K562 (cell line): ENCODE data around the gene HSD11B1L. TPM values are rescaled to one million over a fixed set of nuclear protein-coding genes. Genes with fewer than 3 reads are reported as not detected.

ENCODE experiments used
- ADNP ChIP-seq: fragments of 200-800 bp; sonication (Bioruptor generic); IDR thresholded peaks from 2 replicates; pipeline ENCODE4 v1.6.1; 2016; ENCODE audit warnings: missing genetic modification characterization, missing compliant biosample characterization
- CBFA2T2 ChIP-seq: fragments of 450-650 bp; conservative IDR thresholded peaks from 2 replicates; pipeline ENCODE4 v1.6.1; 2017; ENCODE audit warnings: mild to moderate bottlenecking
- CBFA2T3 ChIP-seq: fragments of 450-650 bp; IDR thresholded peaks from 2 replicates; pipeline ENCODE4 v1.6.1; 2017
- CCAR2 ChIP-seq: fragments of 200-400 bp; formaldehyde crosslinking; IDR thresholded peaks from 2 replicates; pipeline ENCODE4 v1.6.1; 2017; ENCODE audit warnings: mild to moderate bottlenecking, low read depth, low read length
- CXXC5 ChIP-seq: fragments of 250-450 bp; sonication (Bioruptor Pico); IDR thresholded peaks from 2 replicates; pipeline ENCODE4 v1.8.0; 2022; ENCODE audit warnings: inconsistent platforms, mild to moderate bottlenecking, moderate library complexity
- EP300 ChIP-seq: IDR thresholded peaks from 2 replicates; pipeline ENCODE4 v1.6.1; 2012; ENCODE audit warnings: low read length, improper control_type of control experiment
- ETS1 ChIP-seq: conservative IDR thresholded peaks from 2 replicates; pipeline ENCODE4 v1.6.1; 2011; ENCODE audit warnings: low read depth, mild to moderate bottlenecking, low read length; ENCODE audit not compliant: control insufficient read depth
- FIP1L1 ChIP-seq: fragments of 200-400 bp; formaldehyde crosslinking; IDR thresholded peaks from 2 replicates; pipeline ENCODE4 v1.6.1; 2018; ENCODE audit warnings: mild to moderate bottlenecking, low read depth, low read length; ENCODE audit not compliant: poor library complexity, severe bottlenecking
- L3MBTL2 ChIP-seq: fragments of 450-650 bp; IDR thresholded peaks from 2 replicates; pipeline ENCODE4 v1.6.1; 2016; ENCODE audit warnings: mild to moderate bottlenecking, moderate library complexity
- MBD2 ChIP-seq: sonication (generic); IDR thresholded peaks from 2 replicates; pipeline ENCODE4 v1.6.1; 2016; ENCODE audit warnings: low read depth, borderline replicate concordance
- MTA3 ChIP-seq: fragments of 450-650 bp; formaldehyde crosslinking; IDR thresholded peaks from 2 replicates; pipeline ENCODE4 v1.6.1; 2017; ENCODE audit warnings: mild to moderate bottlenecking, borderline replicate concordance
- PRDM10 ChIP-seq: fragments of 450-650 bp; IDR thresholded peaks from 2 replicates; pipeline ENCODE4 v1.6.1; 2018; ENCODE audit not compliant: partially characterized antibody
- SMAD1 ChIP-seq: fragments of 150-350 bp; IDR thresholded peaks from 2 replicates; pipeline ENCODE4 v1.6.1; 2014; ENCODE audit warnings: low read length, low read depth; ENCODE audit not compliant: partially characterized antibody
- SMARCA5 ChIP-seq: fragments of 450-650 bp; IDR thresholded peaks from 2 replicates; pipeline ENCODE4 v1.6.1; 2016
- SP1 ChIP-seq: sonication (generic); formaldehyde crosslinking; IDR thresholded peaks from 2 replicates; pipeline ENCODE4 v1.8.1; 2022; ENCODE audit warnings: mild to moderate bottlenecking, missing genetic modification reagents
- TARDBP ChIP-seq: fragments of 450-650 bp; IDR thresholded peaks from 2 replicates; pipeline ENCODE4 v1.6.1; 2016
- TFAP4 ChIP-seq: sonication (generic); formaldehyde crosslinking; IDR thresholded peaks from 2 replicates; pipeline ENCODE4 v1.8.0; 2022; ENCODE audit warnings: missing genetic modification reagents, mild to moderate bottlenecking, moderate library complexity, borderline replicate concordance
- polyA plus RNA-seq, 8 experiments: library from polyadenylated mRNA; depleted of rRNA in 4 of 8; stranded (reverse) in 5 of 8; unstranded in 3 of 8; fragments of >200 nt; fragmentation: Nextera tagmentation in 2 of 8; fragmentation: Illumina TruSeq in 1 of 8; extraction: Ambion mirVana in 2 of 8; extraction: Trizol in 1 of 8; gene quantifications; 2 replicates each; pipeline versions ENCODE4 v1.2.1 to v1.2.3, GENCODE V29; 2011 to 2014; ENCODE audit warnings: inconsistent platforms in 1 of 8, missing spikeins in 1 of 8
- total RNA-seq, 7 experiments: library from RNA; depleted of rRNA in 6 of 7; stranded (reverse); fragments of >200 nt in 6 of 7; fragmentation: Illumina TruSeq in 2 of 7; extraction: Trizol in 2 of 7; gene quantifications; 2 replicates each; pipeline versions ENCODE4 v1.2.1 to v1.2.3, GENCODE V29; 2011 to 2021; ENCODE audit warnings: low replicate concordance in 1 of 7
- TF ChIP-seq, protein P1 (sequence below): fragments of 250-450 bp; sonication (Bioruptor Pico); IDR thresholded peaks from 2 replicates; pipeline ENCODE4 v1.8.0; 2021; ENCODE audit warnings: mild to moderate bottlenecking, moderate library complexity

Gene HSD11B1L
- total and polyA plus RNA-seq, 9 of the 15 experiments (the other 6 are each of a cell fraction or from before 2014, with no cell fraction given): 0.31 to 7.7 (median 2.3) TPM

GRCh38 chr19:5686647-5687359 lies 6.0 kb downstream of the HSD11B1L start (continued):
- TF ChIP-seq L3MBTL2 (peak; percentile 88), SP1 (CRISPR knock-in tag) (peak; percentile 85), SMAD1 (no peak), MBD2 (peak; percentile 39; the same call in 1 of the 2 replicates), ADNP (no peak), TFAP4 (CRISPR knock-in tag) (peak; percentile 68; the same call in 1 of the 2 replicates), CCAR2 (no peak), EP300 (no peak), SMARCA5 (no peak), CXXC5 (CRISPR knock-in tag) (peak; percentile 58), PRDM10 (peak; percentile 89), ETS1 (no peak; the same call in 1 of the 2 replicates), TARDBP (peak; percentile 33; the same call in 1 of the 2 replicates), CBFA2T3 (no peak), CBFA2T2 (no peak), MTA3 (0 out of 2 replicates have a peak, but pooled peaks have one; percentile 45), FIP1L1 (peak; percentile 91)
- TF ChIP-seq, protein P1, sequence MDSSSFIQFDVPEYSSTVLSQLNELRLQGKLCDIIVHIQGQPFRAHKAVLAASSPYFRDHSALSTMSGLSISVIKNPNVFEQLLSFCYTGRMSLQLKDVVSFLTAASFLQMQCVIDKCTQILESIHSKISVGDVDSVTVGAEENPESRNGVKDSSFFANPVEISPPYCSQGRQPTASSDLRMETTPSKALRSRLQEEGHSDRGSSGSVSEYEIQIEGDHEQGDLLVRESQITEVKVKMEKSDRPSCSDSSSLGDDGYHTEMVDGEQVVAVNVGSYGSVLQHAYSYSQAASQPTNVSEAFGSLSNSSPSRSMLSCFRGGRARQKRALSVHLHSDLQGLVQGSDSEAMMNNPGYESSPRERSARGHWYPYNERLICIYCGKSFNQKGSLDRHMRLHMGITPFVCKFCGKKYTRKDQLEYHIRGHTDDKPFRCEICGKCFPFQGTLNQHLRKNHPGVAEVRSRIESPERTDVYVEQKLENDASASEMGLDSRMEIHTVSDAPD (CRISPR knock-in tag): no peak
